ENCODE data around the gene ADM.

GRCh38 chr11:10265936-10266335, 38.9 kb upstream of the ADM start:
- no peak for TF ChIP-seq SUZ12 (IDR thresholded peaks at IDR 0.05)
- TF ChIP-seq FOXM1 (IDR thresholded peaks at IDR 0.05; ENCODE audit: borderline replicate concordance): no peak
- TF ChIP-seq ELF4 (IDR thresholded peaks at IDR 0.05): no peak
- no peak for TF ChIP-seq PKNOX1 (IDR thresholded peaks at IDR 0.05)
- TF ChIP-seq TARDBP (IDR thresholded peaks at IDR 0.05): no peak

Measured in HEK293T (cell line).